HEK293T (cell line): Measurements from ENCODE around the gene SPARC.

Experiments
- ARNT ChIP-seq: fragments of 450-650 bp; IDR thresholded peaks from 2 replicates; pipeline ENCODE4 v1.6.1; 2017; ENCODE audit warnings: mild to moderate bottlenecking
- BHLHE40 ChIP-seq: fragments of 450-650 bp; IDR thresholded peaks from 2 replicates; pipeline ENCODE4 v1.6.1; 2016; ENCODE audit warnings: mild to moderate bottlenecking, moderate library complexity, borderline replicate concordance
- ELF4 ChIP-seq: fragments of 450-650 bp; IDR thresholded peaks from 2 replicates; pipeline ENCODE4 v1.6.1; 2017; ENCODE audit warnings: antibody characterized with exemption
- FOXA1 ChIP-seq: fragments of 450-650 bp; IDR thresholded peaks from 2 replicates; pipeline ENCODE4 v1.6.1; 2016; ENCODE audit warnings: mild to moderate bottlenecking
- FOXM1 ChIP-seq: fragments of 450-650 bp; IDR thresholded peaks from 2 replicates; pipeline ENCODE4 v1.6.1; 2017; ENCODE audit warnings: mild to moderate bottlenecking, borderline replicate concordance
- L3MBTL2 ChIP-seq: fragments of 450-650 bp; conservative IDR thresholded peaks from 2 replicates; pipeline ENCODE4 v1.6.1; 2016; ENCODE audit warnings: mild to moderate bottlenecking
- LEF1 ChIP-seq: fragments of 450-650 bp; IDR thresholded peaks from 2 replicates; pipeline ENCODE4 v1.6.1; 2017; ENCODE audit warnings: mild to moderate bottlenecking, borderline replicate concordance
- NFRKB ChIP-seq: fragments of 450-650 bp; IDR thresholded peaks from 2 replicates; pipeline ENCODE4 v1.6.1; 2016; ENCODE audit warnings: mild to moderate bottlenecking, moderate library complexity
- SP1 ChIP-seq: fragments of 450-650 bp; IDR thresholded peaks from 2 replicates; pipeline ENCODE4 v1.6.1; 2017
- SUZ12 ChIP-seq: fragments of 450-650 bp; IDR thresholded peaks from 2 replicates; pipeline ENCODE4 v1.6.1; 2016; ENCODE audit warnings: mild to moderate bottlenecking
- TARDBP ChIP-seq: fragments of 450-650 bp; IDR thresholded peaks from 2 replicates; pipeline ENCODE4 v1.6.1; 2016
- ZNF384 ChIP-seq: fragments of 450-650 bp; IDR thresholded peaks from 2 replicates; pipeline ENCODE4 v1.6.1; 2016

- TF ChIP-seq ZNF384 = no peak
- TF ChIP-seq TARDBP = no peak
- no peak for TF ChIP-seq ARNT
- no peak for TF ChIP-seq BHLHE40
- TF ChIP-seq SP1 = no peak
- TF ChIP-seq SUZ12 = no peak
- TF ChIP-seq NFRKB = no peak
- no peak for TF ChIP-seq L3MBTL2
- TF ChIP-seq FOXM1 = no peak
- TF ChIP-seq LEF1 = no peak
- no peak for TF ChIP-seq FOXA1
- TF ChIP-seq ELF4 = no peak
Observed at GRCh38 chr5:151631941-151632340, 54.8 kb downstream of the SPARC start.
